IMR-90 (cell line): ENCODE data around the gene TPCN1. TPM values are rescaled to one million over a fixed set of nuclear protein-coding genes. Genes with fewer than 3 reads are reported as not detected.

Experiments used
- ATAC-seq: fragments of 200-7000 bp; cut with Tn5 transposase; 2 replicates; pipeline ENCODE4 v1.9.1; 2020; ENCODE audit warnings: low read depth, mild to moderate bottlenecking, moderate library complexity
- BruUV-seq: library from RNA; stranded (reverse); fragments of 400-500 nt; replicated peaks from 2 replicates; lab custom pipeline; 2021; lab: Mats Ljungman, UMichigan
- CTCF ChIA-PET: fragments of 300-600 bp; formaldehyde crosslinking; extraction: SDS; loops from one replicate; lab custom pipeline; 2021; ENCODE audit warnings: antibody characterized with exemption; lab: Yijun Ruan, JAX
- POLR2A ChIA-PET: fragments of 300-600 bp; sonication (Branson Sonifier 250); formaldehyde crosslinking; loops from one replicate; lab custom pipeline; 2022; ENCODE audit warnings: antibody characterized with exemption; ENCODE audit not compliant: unreplicated experiment; lab: Charles Lee
- DNase-seq: peaks from one replicate; pipeline ENCODE4 v3.0.0; 2013
- H2AFZ ChIP-seq: replicated peaks from 2 replicates; pipeline ENCODE3; 2013; ENCODE audit warnings: low read length, mild to moderate bottlenecking; ENCODE audit not compliant: poor library complexity
- H2AK5ac ChIP-seq: 2 replicates; pipeline ENCODE4 v1.6.1; 2013; ENCODE audit warnings: low read depth, low read length, inconsistent platforms
- H2AK9ac ChIP-seq: replicated peaks from 2 replicates; pipeline ENCODE3; 2013; ENCODE audit warnings: mild to moderate bottlenecking, low read depth, low read length, moderate library complexity; ENCODE audit not compliant: poor library complexity
- H2BK120ac ChIP-seq: 2 replicates; pipeline ENCODE4 v1.6.1; 2013; ENCODE audit warnings: low read depth, low read length, inconsistent platforms
- H2BK15ac ChIP-seq: 3 replicates; pipeline ENCODE4 v1.6.1; 2013; ENCODE audit warnings: low read depth, low read length, inconsistent platforms
- H2BK20ac ChIP-seq: 2 replicates; pipeline ENCODE4 v1.6.1; 2013; ENCODE audit warnings: low read depth, mild to moderate bottlenecking, inconsistent platforms, low read length, moderate library complexity
- H2BK5ac ChIP-seq: 2 replicates; pipeline ENCODE4 v1.6.1; 2013; ENCODE audit warnings: mild to moderate bottlenecking, low read depth, low read length, inconsistent platforms; ENCODE audit not compliant: poor library complexity, severe bottlenecking
- H3K14ac ChIP-seq: replicated peaks from 2 replicates; pipeline ENCODE4 v1.6.1; 2013; ENCODE audit warnings: low read depth, low read length, inconsistent platforms
- H3K18ac ChIP-seq: 2 replicates; pipeline ENCODE4 v1.6.1; 2013; ENCODE audit warnings: low read depth, low read length, control low read depth
- H3K23ac ChIP-seq: 2 replicates; pipeline ENCODE4 v1.6.1; 2013; ENCODE audit warnings: low read depth, low read length, inconsistent platforms
- H3K27ac ChIP-seq: 2 replicates; pipeline ENCODE4 v1.5.1; 2013; ENCODE audit warnings: mild to moderate bottlenecking, control low read depth, low read length; ENCODE audit not compliant: insufficient read depth
- H3K27me3 ChIP-seq: 2 replicates; pipeline ENCODE4 v1.6.1; 2013; ENCODE audit warnings: low read length; ENCODE audit not compliant: control insufficient read depth, insufficient read depth
- H3K36me3 ChIP-seq: 2 replicates; pipeline ENCODE4 v1.6.1; 2013; ENCODE audit warnings: low read length, mixed read lengths; ENCODE audit not compliant: control insufficient read depth, insufficient read depth
- H3K4ac ChIP-seq: 2 replicates; pipeline ENCODE4 v1.6.1; 2013; ENCODE audit warnings: low read depth, low read length, inconsistent platforms
- H3K4me1 ChIP-seq: 2 replicates; pipeline ENCODE4 v1.6.1; 2013; ENCODE audit warnings: low read length, mixed read lengths; ENCODE audit not compliant: control insufficient read depth, insufficient read depth
- H3K4me2 ChIP-seq: 2 replicates; pipeline ENCODE4 v1.6.1; 2013; ENCODE audit warnings: low read depth, mild to moderate bottlenecking, control low read depth, low read length, moderate library complexity
- H3K4me3 ChIP-seq: 2 replicates; pipeline ENCODE4 v1.5.1; 2013; ENCODE audit warnings: low read depth, mild to moderate bottlenecking, control low read depth, low read length, moderate library complexity; ENCODE audit not compliant: insufficient read depth
- H3K56ac ChIP-seq: 2 replicates; pipeline ENCODE4 v1.6.1; 2013; ENCODE audit warnings: low read length, inconsistent platforms; ENCODE audit not compliant: insufficient read depth; ENCODE audit errors: extremely low read depth
- H3K79me1 ChIP-seq, 2 experiments: 2 replicates each; pipeline ENCODE4 v1.6.1; 2013; ENCODE audit warnings: low read length in 2 of 2, inconsistent platforms in 1 of 2, low read depth in 1 of 2
- H3K9ac ChIP-seq: 2 replicates; pipeline ENCODE4 v1.6.1; 2013; ENCODE audit warnings: low read depth, low read length, control low read depth
- H3K9me1 ChIP-seq: 2 replicates; pipeline ENCODE4 v1.6.1; 2013; ENCODE audit warnings: low read length, inconsistent platforms; ENCODE audit not compliant: insufficient read depth
- H3K9me3 ChIP-seq: 2 replicates; pipeline ENCODE4 v1.6.1; 2013; ENCODE audit warnings: low read length; ENCODE audit not compliant: control insufficient read depth, insufficient read depth
- H4K20me1 ChIP-seq: 2 replicates; pipeline ENCODE4 v1.6.1; 2013; ENCODE audit warnings: low read length, inconsistent platforms; ENCODE audit not compliant: insufficient read depth
- H4K5ac ChIP-seq: 2 replicates; pipeline ENCODE4 v1.6.1; 2013; ENCODE audit warnings: mild to moderate bottlenecking, low read depth, low read length, control low read depth
- H4K8ac ChIP-seq, 2 experiments: 2 replicates each; pipeline ENCODE4 v1.6.1; 2013; ENCODE audit warnings: low read depth in 2 of 2, low read length in 2 of 2, control low read depth in 1 of 2, inconsistent platforms in 1 of 2
- H4K91ac ChIP-seq: 2 replicates; pipeline ENCODE4 v1.6.1; 2013; ENCODE audit warnings: low read depth, low read length, inconsistent platforms; ENCODE audit not compliant: insufficient read depth
- BHLHE40 ChIP-seq: fragments of 150-350 bp; IDR thresholded peaks from 2 replicates; pipeline ENCODE4 v1.6.1; 2016; ENCODE audit warnings: mild to moderate bottlenecking, low read depth, low read length
- CEBPB ChIP-seq: IDR thresholded peaks from 2 replicates; pipeline ENCODE4 v1.6.1; 2012; ENCODE audit warnings: low read depth, low read length, improper control_type of control experiment
- CHD1 ChIP-seq: IDR thresholded peaks from 2 replicates; pipeline ENCODE4 v1.6.1; 2012; ENCODE audit warnings: low read depth, low read length, improper control_type of control experiment
- MAFK ChIP-seq: IDR thresholded peaks from 2 replicates; pipeline ENCODE4 v1.6.1; 2012; ENCODE audit warnings: low read depth, low read length, improper control_type of control experiment
- MXI1 ChIP-seq: IDR thresholded peaks from 2 replicates; pipeline ENCODE4 v1.6.1; 2012; ENCODE audit warnings: low read depth, mild to moderate bottlenecking, low read length, moderate library complexity, borderline replicate concordance
- NFE2L2 ChIP-seq: fragments of 150-350 bp; IDR thresholded peaks from 2 replicates; pipeline ENCODE4 v1.6.1; 2016; ENCODE audit warnings: low read depth, mild to moderate bottlenecking, low read length
- POLR2A ChIP-seq: IDR thresholded peaks from 2 replicates; pipeline ENCODE4 v1.6.1; 2012; ENCODE audit warnings: mild to moderate bottlenecking, low read depth, low read length
- RAD21 ChIP-seq: IDR thresholded peaks from 2 replicates; pipeline ENCODE4 v1.6.1; 2012; ENCODE audit warnings: low read length, improper control_type of control experiment
- RCOR1 ChIP-seq: IDR thresholded peaks from 2 replicates; pipeline ENCODE4 v1.6.1; 2012; ENCODE audit warnings: mild to moderate bottlenecking, low read length, improper control_type of control experiment; ENCODE audit not compliant: insufficient replicate concordance
- RFX5 ChIP-seq: IDR thresholded peaks from 2 replicates; pipeline ENCODE4 v1.8.0; 2012; ENCODE audit warnings: low read depth, mild to moderate bottlenecking, low read length, moderate library complexity
- SMC3 ChIP-seq: fragments of 150-350 bp; IDR thresholded peaks from 2 replicates; pipeline ENCODE4 v1.6.1; 2016; ENCODE audit warnings: low read depth, mild to moderate bottlenecking, antibody characterized with exemption, low read length, moderate library complexity
- WGBS, 2 experiments: methylation state at CpG; one replicate each; pipeline versions ENCODE4 v1.1.5 to v1.1.7; 2013; ENCODE audit warnings: missing lambda C conversion rate in 2 of 2; ENCODE audit not compliant: insufficient read length in 1 of 2; ENCODE audit errors: extremely low coverage in 2 of 2; 5-methylcytosine and 5-hydroxymethylcytosine counted together
- dilution Hi-C: fragments of 300-500 bp; cut with HindIII; formaldehyde crosslinking; loops from one replicate; pipeline ENCODE4 v1.14.3; 2018; ENCODE audit warnings: low sequenced_read_pairs; ENCODE audit not compliant: unreplicated experiment
- in situ Hi-C: fragments of 300-500 bp; cut with MboI; formaldehyde crosslinking; loops from 3 replicates; pipeline ENCODE4 v1.14.3; 2019; ENCODE audit warnings: low sequenced_read_pairs, inconsistent platforms, mixed read lengths
- intact Hi-C: fragments of 100-400 bp; cut with micrococcal nuclease; formaldehyde crosslinking; loops from 2 replicates; pipeline ENCODE4 v1.10.0; 2022
- polyA plus RNA-seq, 3 experiments: library from polyadenylated mRNA; depleted of rRNA; stranded (reverse); fragments of >200 nt; gene quantifications; 2 replicates each; pipeline ENCODE4 v1.2.3, GENCODE V29; 2012; ENCODE audit warnings: low replicate concordance in 1 of 3
- total RNA-seq: library from RNA; depleted of rRNA; stranded (reverse); fragments of >200 nt; gene quantifications from 2 replicates; pipeline ENCODE4 v1.2.3, GENCODE V29; 2012
- TF ChIP-seq, protein P1 (sequence below): conservative IDR thresholded peaks from 2 replicates; pipeline ENCODE4 v1.5.1; 2012; ENCODE audit warnings: mild to moderate bottlenecking, low read depth, low read length, improper control_type of control experiment
- TF ChIP-seq, protein P2 (sequence below): fragments of 150-350 bp; IDR thresholded peaks from 2 replicates; pipeline ENCODE4 v1.6.1; 2016; ENCODE audit warnings: low read depth, mild to moderate bottlenecking, low read length, moderate library complexity, borderline replicate concordance

TPCN1 gene
- total and polyA plus RNA-seq, 2 of the 4 experiments (the other 2 are of a cell fraction) = 2.0 to 13.2 TPM

DNA sequence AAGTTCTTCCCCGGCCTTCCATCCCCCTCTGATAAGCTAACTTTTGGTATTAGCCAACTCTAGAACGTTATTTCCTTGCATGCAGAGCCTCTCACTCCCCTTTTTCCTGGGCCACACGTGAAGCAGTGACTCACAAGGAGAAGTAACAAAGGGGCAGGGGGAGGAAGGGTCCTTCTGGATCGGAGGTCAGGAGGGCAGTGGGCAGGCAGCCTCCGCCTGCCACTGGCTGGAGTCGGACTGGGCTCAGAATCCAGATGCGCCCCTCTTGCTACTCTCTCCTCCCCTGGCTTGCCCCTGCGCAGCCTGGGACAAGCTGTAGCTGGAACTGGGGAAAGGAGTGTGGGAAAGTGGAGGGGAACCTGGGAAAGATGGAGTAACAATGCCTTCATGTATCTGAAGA is 55.0 kb downstream of the TPCN1 start:
- H2BK5ac ChIP-seq = no peak overlapping the region
- H2AK9ac ChIP-seq = no peak overlapping the region
- H3K4me1 ChIP-seq = peaks cover 14% of the 10 kb centered on the region
- peak; percentile 13 for DNase-seq
- no peaks in the 10 kb centered on the region for H3K27me3 ChIP-seq
- intact Hi-C loops (no loop called here), dilution Hi-C loops (no loop called here), in situ Hi-C loops (no loop called here)
- no CpG with 5 or more reads among the region's 8 CpGs for WGBS, 2 experiments
- H3K36me3 ChIP-seq = peaks cover 8% of the 10 kb centered on the region; the same call in 1 of the 2 replicates
- H4K91ac ChIP-seq = no peak overlapping the region; the same call in 1 of the 2 replicates
- H4K20me1 ChIP-seq = no peaks in the 10 kb centered on the region
- no peak overlapping the region for H3K4me3 ChIP-seq
- ChIA-PET POLR2A (no interaction called here), CTCF (no interaction called here)
- no peak overlapping the region for H3K18ac ChIP-seq
- H2BK120ac ChIP-seq = no peak overlapping the region
- TF ChIP-seq MXI1 = no peak
- TF ChIP-seq, protein P1, sequence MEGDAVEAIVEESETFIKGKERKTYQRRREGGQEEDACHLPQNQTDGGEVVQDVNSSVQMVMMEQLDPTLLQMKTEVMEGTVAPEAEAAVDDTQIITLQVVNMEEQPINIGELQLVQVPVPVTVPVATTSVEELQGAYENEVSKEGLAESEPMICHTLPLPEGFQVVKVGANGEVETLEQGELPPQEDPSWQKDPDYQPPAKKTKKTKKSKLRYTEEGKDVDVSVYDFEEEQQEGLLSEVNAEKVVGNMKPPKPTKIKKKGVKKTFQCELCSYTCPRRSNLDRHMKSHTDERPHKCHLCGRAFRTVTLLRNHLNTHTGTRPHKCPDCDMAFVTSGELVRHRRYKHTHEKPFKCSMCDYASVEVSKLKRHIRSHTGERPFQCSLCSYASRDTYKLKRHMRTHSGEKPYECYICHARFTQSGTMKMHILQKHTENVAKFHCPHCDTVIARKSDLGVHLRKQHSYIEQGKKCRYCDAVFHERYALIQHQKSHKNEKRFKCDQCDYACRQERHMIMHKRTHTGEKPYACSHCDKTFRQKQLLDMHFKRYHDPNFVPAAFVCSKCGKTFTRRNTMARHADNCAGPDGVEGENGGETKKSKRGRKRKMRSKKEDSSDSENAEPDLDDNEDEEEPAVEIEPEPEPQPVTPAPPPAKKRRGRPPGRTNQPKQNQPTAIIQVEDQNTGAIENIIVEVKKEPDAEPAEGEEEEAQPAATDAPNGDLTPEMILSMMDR = no peak
- no peak for TF ChIP-seq CEBPB
- TF ChIP-seq RAD21 = no peak
- no peak for TF ChIP-seq NFE2L2
- no peak for TF ChIP-seq RFX5
- no peak for TF ChIP-seq MAFK
- TF ChIP-seq SMC3 = no peak
- no peak for TF ChIP-seq RCOR1
- TF ChIP-seq BHLHE40 = no peak
- TF ChIP-seq CHD1 = no peak
- no peak for TF ChIP-seq POLR2A
- TF ChIP-seq, protein P2, sequence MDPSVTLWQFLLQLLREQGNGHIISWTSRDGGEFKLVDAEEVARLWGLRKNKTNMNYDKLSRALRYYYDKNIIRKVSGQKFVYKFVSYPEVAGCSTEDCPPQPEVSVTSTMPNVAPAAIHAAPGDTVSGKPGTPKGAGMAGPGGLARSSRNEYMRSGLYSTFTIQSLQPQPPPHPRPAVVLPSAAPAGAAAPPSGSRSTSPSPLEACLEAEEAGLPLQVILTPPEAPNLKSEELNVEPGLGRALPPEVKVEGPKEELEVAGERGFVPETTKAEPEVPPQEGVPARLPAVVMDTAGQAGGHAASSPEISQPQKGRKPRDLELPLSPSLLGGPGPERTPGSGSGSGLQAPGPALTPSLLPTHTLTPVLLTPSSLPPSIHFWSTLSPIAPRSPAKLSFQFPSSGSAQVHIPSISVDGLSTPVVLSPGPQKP = no peak
- H3K9me1 ChIP-seq = peaks cover 20% of the 10 kb centered on the region
- no peak overlapping the region for H3K23ac ChIP-seq
- H2BK20ac ChIP-seq = no peak overlapping the region
- BruUV-seq = no TSS peak
- H3K79me1 ChIP-seq = no peaks in the 10 kb centered on the region
- H3K14ac ChIP-seq = no peak overlapping the region
- no peak overlapping the region for H2AK5ac ChIP-seq
- no peak overlapping the region for H4K5ac ChIP-seq
- no peaks in the 10 kb centered on the region for H3K9me3 ChIP-seq
- H3K4ac ChIP-seq = no peak overlapping the region
- no peak overlapping the region for H2BK15ac ChIP-seq
- H3K4me2 ChIP-seq = no peak overlapping the region
- H3K27ac ChIP-seq = no peak overlapping the region
- ATAC-seq = no peak
- H3K56ac ChIP-seq = no peak overlapping the region
- H3K9ac ChIP-seq = no peak overlapping the region
- no peak overlapping the region; a peak in 1 of 4 replicates for H4K8ac ChIP-seq
- H2AFZ ChIP-seq = no peak overlapping the region
